Activated T-helper 17 cell treated with anti-CD3 and anti-CD28 coated beads, Interleukin-2, amount 50 U/mL, for 72 hours (primary cell): ENCODE data around the gene VSIR. TPM values are rescaled to one million over a fixed set of nuclear protein-coding genes. Genes with fewer than 3 reads are reported as not detected.
A peak's percentile ranks its signal among the peaks of the same experiment; 100 is the strongest.

ENCODE experiments used
- ATAC-seq: fragments of 150-1000 bp; cut with Tn5 transposase; replicated peaks from 2 replicates; pipeline ENCODE4 v1.10.0; 2021; ENCODE audit warnings: mild to moderate bottlenecking, moderate library complexity
- H3K27ac Mint-ChIP-seq: one replicate; pipeline ENCODE4 v1.8.0; 2022; ENCODE audit warnings: mixed read lengths
- H3K27me3 Mint-ChIP-seq: one replicate; pipeline ENCODE4 v1.8.0; 2022; ENCODE audit warnings: mixed read lengths
- H3K36me3 Mint-ChIP-seq: one replicate; pipeline ENCODE4 v1.8.0; 2022; ENCODE audit warnings: low read depth, mild to moderate bottlenecking, mixed read lengths
- H3K4me1 Mint-ChIP-seq: one replicate; pipeline ENCODE4 v1.8.0; 2022; ENCODE audit warnings: mixed read lengths
- H3K4me3 Mint-ChIP-seq: one replicate; pipeline ENCODE4 v1.8.0; 2022; ENCODE audit warnings: mild to moderate bottlenecking, mixed read lengths
- H3K9me3 Mint-ChIP-seq: one replicate; pipeline ENCODE4 v1.8.0; 2022; ENCODE audit warnings: mixed read lengths
- total RNA-seq, 2 donors: library from RNA; stranded (reverse); gene quantifications; one replicate each; pipeline ENCODE4 v1.2.3, GENCODE V29; 2022

VSIR gene
- total RNA-seq, 2 donors from 2014 or later = 27.9 to 125 TPM

DNA sequence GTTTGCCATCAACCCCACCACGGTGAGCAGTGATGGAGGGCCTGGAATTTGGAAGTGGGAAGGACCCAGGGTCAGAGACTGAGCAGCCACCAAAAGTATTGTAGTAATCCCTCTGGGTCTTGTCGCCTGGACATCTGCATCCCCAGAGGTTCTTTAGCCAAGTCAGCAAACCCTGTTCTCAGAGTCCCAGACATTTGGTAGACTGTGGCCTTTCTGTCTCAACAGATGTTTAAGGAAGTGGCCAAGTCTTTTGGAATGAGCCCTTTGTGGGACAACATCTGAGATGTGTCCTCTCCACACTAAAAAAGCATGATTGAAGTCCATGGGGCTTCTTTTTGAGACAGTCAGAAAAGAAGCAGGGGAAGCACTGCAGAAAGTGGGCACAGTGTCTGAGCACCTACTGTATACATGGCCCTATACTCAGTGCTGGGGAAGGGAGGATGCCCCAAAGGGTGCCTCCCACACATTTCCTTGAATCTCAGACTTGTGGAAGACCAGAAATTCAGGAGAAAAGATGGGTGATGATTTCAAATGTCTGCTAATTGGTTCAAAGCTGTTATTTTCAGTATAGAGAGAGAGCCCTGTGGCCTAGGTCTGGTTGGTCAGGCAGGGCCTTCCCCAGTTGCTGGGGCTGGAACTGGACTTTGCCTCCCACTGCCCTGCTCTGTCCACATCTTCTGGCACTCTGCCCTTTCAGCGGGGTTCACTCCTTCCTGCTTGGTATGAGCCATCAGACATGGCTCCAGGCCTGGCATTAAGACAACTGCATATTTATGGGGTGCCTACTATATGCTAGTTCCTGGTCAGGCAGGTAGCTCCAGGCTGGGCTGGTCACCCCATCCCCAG lies 26.5 kb upstream of the VSIR start:
- no peaks in the 10 kb centered on the region for H3K36me3 Mint-ChIP-seq
- H3K4me1 Mint-ChIP-seq = peaks cover 19% of the 10 kb centered on the region
- ATAC-seq = no peak
- H3K9me3 Mint-ChIP-seq = no peaks in the 10 kb centered on the region
- no peak overlapping the region for H3K27ac Mint-ChIP-seq
- H3K4me3 Mint-ChIP-seq = no peak overlapping the region
- H3K27me3 Mint-ChIP-seq = no peaks in the 10 kb centered on the region

DNA sequence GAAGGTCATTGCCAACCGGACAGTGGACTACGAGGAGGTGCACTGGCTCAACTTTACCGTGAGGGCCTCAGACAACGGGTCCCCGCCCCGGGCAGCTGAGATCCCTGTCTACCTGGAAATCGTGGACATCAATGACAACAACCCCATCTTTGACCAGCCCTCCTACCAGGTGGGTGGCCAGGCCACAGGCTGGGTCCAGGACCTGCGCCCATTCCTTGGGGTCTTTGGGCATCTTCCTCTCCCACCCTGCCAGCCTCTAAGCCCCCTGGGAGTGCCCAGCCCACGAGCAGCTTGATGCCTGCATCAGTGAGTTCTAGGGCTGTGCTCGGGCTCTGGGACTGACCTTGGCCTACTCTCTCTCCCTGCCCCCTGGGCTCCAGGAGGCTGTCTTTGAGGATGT lies 25.8 kb upstream of the VSIR start:
- Mint-ChIP-seq H3K27me3 (no peaks in the 10 kb centered on the region), H3K27ac (no peak overlapping the region), H3K4me3 (no peak overlapping the region), H3K4me1 (peaks cover 14% of the 10 kb centered on the region), H3K36me3 (no peaks in the 10 kb centered on the region), H3K9me3 (no peaks in the 10 kb centered on the region)
- ATAC-seq = no peak

DNA sequence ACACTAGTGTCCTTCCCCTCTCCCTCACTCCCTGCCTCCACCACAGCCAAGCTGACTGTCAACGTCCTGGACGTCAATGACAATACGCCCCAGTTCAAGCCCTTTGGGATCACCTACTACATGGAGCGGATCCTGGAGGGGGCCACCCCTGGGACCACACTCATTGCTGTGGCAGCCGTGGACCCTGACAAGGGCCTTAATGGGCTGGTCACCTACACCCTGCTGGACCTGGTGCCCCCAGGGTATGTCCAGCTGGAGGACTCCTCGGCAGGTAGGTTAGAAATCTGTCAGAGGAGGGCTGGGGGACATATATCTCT lies 24.9 kb upstream of the VSIR start:
- Mint-ChIP-seq H3K27me3 (no peaks in the 10 kb centered on the region), H3K36me3 (no peaks in the 10 kb centered on the region), H3K9me3 (no peaks in the 10 kb centered on the region), H3K27ac (no peak overlapping the region), H3K4me3 (no peak overlapping the region), H3K4me1 (peaks cover 12% of the 10 kb centered on the region)
- no peak for ATAC-seq

DNA sequence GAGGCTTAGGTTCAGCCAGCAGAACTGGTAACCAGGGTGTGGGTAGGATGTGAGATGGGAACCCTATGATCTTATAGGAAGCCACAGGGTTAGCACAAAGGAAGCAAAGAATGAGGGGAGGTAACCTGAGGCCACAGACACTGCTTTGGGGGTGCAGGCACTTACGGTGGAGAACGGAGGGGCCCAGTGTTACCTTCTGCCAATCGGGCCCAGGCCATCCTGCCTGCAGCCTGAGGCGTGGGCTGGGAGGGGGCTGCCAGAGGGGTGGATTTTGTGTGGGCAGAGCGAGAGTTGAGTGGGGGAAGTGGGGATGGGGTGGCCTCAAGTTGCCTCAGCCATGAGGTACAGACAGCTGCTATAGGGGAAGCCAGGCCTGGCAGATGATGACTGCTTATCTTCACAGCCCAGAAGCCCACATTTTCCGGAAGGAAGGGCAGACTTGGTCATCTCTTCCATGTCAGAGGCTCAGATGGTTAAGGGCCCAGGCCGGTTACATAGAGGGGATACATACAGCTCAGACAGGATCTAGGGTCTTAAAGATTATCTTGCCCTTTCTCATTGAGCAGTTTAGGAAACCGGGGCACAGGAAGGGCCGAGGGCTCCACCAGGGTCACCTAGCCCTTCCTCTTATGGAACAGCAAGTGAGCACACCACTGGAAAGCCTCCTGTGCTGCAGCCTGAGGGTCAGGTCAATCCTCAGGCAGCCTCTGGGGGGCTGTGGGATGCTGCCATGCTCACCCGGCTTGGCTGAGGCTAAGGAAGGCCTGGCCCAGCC lies 24.4 kb upstream of the VSIR start:
- no peaks in the 10 kb centered on the region for H3K27me3 Mint-ChIP-seq
- no peak overlapping the region for H3K4me3 Mint-ChIP-seq
- ATAC-seq = no peak
- H3K27ac Mint-ChIP-seq = no peak overlapping the region
- H3K4me1 Mint-ChIP-seq = peaks cover 12% of the 10 kb centered on the region
- H3K36me3 Mint-ChIP-seq = no peaks in the 10 kb centered on the region
- H3K9me3 Mint-ChIP-seq = no peaks in the 10 kb centered on the region

DNA sequence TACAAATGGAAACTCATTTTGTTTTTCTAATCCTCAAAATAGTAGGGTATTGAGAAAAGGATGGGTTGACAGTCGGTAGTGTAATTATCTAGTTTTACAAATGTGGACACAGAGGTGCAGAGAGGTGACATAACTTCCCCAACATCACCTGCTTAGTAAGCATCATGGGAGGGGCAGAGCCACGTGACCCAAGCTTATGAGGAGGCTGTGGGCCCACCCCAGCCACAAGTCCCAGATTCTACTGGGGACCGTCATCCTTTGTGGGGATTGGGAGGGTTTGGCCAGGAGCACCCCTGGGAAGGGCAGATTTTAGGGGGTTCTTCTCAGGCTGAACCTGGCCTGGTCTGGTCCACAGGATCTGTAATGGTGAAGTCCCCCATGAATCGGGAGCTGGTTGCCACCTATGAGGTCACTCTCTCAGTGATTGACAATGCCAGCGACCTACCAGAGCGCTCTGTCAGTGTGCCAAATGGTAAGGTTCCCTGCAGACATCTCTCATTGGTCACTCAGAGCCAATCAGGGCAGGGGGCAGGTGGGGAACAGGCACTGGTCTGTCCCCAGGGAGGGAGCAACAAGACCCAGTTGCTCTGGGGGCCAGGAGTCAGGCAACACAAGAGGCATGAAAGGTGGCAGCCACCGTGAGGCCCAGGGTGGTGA lies 23.6 kb upstream of the VSIR start:
- ATAC-seq = no peak
- Mint-ChIP-seq H3K27ac (no peak overlapping the region), H3K9me3 (no peaks in the 10 kb centered on the region), H3K36me3 (no peaks in the 10 kb centered on the region), H3K4me1 (peaks cover 12% of the 10 kb centered on the region), H3K27me3 (no peaks in the 10 kb centered on the region), H3K4me3 (no peak overlapping the region)

DNA sequence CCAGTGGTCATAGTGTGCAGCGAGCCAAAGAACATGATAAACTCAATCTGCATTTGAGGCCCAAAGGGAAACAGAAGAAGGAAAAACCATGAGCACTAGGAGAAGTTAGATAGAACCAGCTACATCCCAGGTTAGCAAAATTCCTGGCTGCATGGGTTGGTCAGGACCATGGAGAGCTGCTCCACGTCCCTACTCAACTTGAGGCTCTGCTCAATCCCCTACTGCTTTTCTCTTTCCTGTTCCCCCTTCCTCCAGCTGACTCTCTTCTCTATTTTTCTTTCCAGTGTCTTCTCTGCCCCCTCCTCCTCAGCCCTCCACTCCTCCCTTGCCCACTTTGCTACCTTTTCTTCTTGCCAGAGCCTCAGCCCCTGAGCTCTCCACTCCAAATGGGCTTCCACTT lies 21.9 kb upstream of the VSIR start:
- Mint-ChIP-seq H3K4me1 (peaks cover 7% of the 10 kb centered on the region), H3K27me3 (no peaks in the 10 kb centered on the region), H3K27ac (no peak overlapping the region), H3K36me3 (no peaks in the 10 kb centered on the region), H3K4me3 (no peak overlapping the region), H3K9me3 (no peaks in the 10 kb centered on the region)
- no peak for ATAC-seq

DNA sequence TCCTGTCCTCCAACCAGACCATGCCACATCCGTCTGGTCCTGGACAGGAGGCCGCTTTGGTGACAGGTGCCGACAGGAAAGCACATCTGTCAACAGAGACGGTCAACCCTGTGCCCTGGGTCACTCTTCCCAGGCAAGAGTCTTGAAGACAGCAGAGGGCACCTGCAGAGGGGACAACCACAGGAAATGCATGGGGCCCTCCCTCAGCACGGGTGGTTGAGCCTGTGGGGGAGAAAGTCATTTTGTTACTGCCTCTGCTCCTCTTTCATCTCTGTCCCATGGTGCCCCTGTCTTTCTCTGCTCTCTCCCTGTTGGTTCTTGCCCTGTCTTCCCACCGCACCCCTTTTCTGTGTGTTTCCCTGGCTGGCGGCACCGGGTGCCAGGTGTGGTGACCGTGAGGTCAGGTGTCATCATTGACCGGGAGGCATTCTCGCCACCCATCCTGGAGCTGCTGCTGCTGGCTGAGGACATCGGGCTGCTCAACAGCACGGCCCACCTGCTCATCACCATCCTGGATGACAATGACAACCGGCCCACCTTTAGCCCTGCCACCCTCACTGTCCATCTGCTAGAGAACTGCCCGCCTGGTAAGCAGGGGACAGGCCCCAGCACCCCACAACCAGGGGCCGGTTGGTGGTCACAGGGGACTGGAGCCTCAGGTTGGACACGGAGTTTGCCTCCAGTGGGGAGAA lies 17.6 kb upstream of the VSIR start:
- no peaks in the 10 kb centered on the region for H3K9me3 Mint-ChIP-seq
- ATAC-seq = peak; percentile 61
- no peaks in the 10 kb centered on the region for H3K4me1 Mint-ChIP-seq
- H3K36me3 Mint-ChIP-seq = no peaks in the 10 kb centered on the region
- H3K4me3 Mint-ChIP-seq = no peak overlapping the region
- H3K27me3 Mint-ChIP-seq = no peaks in the 10 kb centered on the region
- H3K27ac Mint-ChIP-seq = no peak overlapping the region

DNA sequence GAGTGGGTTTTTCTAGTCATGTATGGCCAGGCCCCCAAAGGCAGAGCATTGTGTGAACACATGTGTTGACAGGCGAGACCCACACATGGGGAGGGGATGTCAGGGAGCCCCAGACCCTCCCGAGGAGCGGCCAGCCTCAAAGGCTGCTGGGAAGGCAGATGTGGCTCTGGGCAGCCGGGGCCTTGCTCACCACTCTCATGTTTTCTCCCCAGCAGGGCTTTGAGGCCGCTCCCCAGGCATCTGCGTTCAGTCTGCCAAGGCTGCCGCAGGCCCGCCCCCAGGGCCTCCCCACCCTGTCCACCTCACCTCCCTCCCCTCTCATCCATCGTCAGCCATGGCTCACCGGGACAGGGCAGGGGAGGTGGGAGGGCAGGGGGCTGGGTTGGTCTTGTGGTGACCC lies 16.6 kb upstream of the VSIR start:
- Mint-ChIP-seq H3K4me1 (no peaks in the 10 kb centered on the region), H3K4me3 (no peak overlapping the region), H3K9me3 (no peaks in the 10 kb centered on the region), H3K36me3 (no peaks in the 10 kb centered on the region), H3K27me3 (no peaks in the 10 kb centered on the region), H3K27ac (no peak overlapping the region)
- ATAC-seq = no peak

DNA sequence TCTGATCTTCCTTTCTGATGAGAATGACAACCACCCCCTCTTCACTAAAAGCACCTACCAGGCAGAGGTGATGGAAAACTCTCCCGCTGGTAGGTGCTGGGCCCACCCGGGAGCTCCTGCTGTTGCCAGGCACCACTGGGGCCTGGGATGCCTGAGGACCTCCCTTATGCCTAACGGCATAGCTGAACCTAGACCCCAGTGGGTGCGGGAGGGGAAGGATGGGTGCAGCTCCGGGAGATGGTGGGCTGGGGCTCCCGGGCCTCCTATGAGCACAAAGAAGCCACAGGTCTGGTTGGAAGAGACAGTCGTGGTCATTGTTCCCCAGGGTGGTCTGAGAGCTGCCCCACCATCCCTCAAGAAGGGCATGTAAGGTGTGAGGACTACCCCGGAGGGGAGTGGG lies 15.6 kb upstream of the VSIR start:
- Mint-ChIP-seq H3K27me3 (no peaks in the 10 kb centered on the region), H3K27ac (no peak overlapping the region), H3K4me3 (no peak overlapping the region), H3K36me3 (no peaks in the 10 kb centered on the region), H3K9me3 (no peaks in the 10 kb centered on the region), H3K4me1 (no peaks in the 10 kb centered on the region)
- ATAC-seq = no peak

DNA sequence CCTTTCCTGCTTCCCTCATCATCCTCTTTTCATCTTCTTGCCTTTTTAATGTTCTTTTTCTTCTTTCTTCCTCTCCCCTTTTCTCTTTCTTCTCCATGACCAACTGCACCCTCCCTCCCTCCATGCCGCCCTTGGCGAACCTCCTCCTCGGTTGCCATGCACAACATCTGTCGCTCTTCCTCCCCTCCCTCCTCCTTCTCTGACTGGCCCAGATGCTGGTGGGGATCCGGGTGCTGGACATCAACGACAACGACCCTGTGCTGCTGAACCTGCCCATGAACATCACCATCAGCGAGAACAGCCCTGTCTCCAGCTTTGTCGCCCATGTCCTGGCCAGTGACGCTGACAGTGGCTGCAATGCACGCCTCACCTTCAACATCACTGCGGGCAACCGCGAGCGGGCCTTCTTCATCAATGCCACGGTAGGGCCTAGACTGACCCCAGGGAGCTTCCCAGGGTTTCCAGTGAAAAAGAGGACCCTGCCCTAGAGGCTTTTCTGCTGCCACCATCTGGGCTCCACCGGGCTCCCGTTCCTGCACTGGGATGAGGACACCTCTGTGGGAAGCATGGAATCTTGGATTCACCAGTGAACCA lies 11.5 kb upstream of the VSIR start:
- Mint-ChIP-seq H3K9me3 (no peaks in the 10 kb centered on the region), H3K36me3 (no peaks in the 10 kb centered on the region), H3K27ac (no peak overlapping the region), H3K4me1 (no peaks in the 10 kb centered on the region), H3K4me3 (no peak overlapping the region), H3K27me3 (no peaks in the 10 kb centered on the region)
- no peak for ATAC-seq

DNA sequence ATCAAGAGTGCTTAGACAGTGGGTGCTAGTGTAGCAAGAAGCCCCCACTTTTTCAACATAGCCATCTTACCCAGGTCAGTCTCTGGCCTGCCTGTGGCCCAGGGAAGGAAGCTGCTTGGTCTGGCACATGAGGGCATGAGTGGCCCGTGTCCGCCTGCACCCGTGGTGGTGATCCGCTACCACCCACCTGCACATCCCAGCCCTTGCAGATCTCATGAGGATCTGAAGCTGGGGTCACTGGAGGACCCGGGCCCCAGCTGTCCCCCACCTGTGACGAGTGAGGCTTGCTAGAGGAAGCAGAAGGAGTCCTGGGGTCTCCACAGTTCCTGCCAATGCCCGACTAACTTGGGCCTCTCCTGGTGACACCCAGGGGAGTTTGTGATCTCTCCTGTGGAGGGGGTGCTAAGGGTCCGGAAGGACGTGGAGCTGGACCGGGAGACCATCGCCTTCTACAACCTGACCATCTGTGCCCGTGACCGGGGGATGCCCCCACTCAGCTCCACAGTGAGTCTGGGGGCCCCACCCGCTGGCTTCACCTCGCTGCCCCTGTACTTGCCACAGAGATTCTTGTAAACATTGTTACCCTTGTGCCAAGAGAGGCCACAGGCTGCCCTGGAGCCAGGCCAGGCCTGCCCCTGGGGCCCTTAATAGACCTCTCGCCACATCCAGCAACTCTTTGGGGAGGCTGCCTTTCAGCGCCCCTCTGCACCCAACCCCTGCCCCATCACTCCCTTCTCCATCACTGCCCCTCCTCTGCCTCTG lies 10.8 kb upstream of the VSIR start:
- no peak overlapping the region for H3K27ac Mint-ChIP-seq
- H3K9me3 Mint-ChIP-seq = no peaks in the 10 kb centered on the region
- H3K27me3 Mint-ChIP-seq = no peaks in the 10 kb centered on the region
- H3K4me1 Mint-ChIP-seq = no peaks in the 10 kb centered on the region
- H3K4me3 Mint-ChIP-seq = no peak overlapping the region
- no peaks in the 10 kb centered on the region for H3K36me3 Mint-ChIP-seq
- ATAC-seq = no peak

DNA sequence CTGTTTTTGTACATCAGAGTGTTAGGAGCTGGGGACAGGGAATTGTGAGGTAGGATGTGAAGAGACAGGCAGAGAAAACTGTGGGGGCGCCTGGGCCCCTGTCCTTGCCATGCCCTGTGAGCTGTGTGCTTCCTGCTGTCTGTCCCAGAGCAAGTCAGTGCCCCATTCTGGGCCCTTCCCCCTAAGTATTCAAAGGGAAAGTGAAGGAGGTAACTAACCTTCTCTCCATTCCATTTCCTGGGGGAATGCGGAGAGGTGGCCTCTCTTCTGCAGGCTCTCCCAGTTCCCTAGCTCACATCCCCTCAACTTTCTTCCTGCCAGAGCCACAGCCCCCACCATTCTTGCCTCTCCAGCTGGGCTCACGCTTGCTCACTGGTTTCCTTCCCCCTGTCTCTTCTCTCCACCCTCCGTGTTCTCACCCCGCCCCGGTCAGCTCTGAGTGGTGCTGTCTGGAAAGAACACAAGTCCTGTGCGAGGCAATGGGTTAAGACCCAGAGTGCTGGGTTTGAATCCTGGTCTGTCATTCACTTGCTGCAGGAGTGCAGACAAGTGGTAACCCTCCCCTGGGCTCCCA lies 9.7 kb upstream of the VSIR start:
- no peak for ATAC-seq

DNA sequence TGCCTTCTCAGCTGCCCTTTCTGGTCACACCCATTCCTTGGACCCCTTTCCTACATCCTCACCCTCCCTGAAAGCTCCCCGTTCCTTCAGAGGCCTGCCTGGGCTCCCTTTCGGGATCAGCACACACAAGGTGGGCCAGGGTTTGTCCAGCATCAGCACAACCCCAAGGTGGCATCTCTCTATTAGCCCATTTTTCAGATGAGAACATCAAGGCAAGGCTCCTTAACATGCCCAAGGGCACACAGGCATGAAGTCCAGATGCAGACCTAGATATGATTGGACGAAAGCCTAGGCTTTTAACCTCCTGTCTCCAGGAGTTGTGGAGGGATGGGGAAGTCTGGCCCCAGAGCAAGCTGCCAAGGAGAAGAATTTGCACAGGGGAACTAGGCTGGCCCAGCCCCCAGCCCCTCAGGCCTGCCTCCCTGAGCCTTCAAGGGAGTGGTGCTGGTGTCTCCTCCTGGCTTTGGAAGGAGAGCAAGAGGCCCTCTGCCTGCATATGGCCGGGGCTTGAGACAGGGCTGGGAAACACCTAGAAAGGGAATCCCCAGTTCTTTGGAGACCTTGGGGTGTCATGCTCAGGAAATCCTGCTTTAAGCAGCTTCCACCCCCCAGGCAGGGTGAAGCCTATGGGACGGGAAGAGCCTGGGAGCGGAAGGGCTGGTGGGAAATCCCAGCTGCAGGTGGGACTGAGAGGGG lies 9.0 kb upstream of the VSIR start:
- Mint-ChIP-seq H3K27ac (no peak overlapping the region), H3K27me3 (no peaks in the 10 kb centered on the region), H3K36me3 (no peaks in the 10 kb centered on the region), H3K9me3 (no peaks in the 10 kb centered on the region), H3K4me3 (no peak overlapping the region), H3K4me1 (no peaks in the 10 kb centered on the region)
- no peak for ATAC-seq

More for the DNA sequence above, 9.7 kb upstream of the VSIR start:
- H3K9me3 Mint-ChIP-seq = no peaks in the 10 kb centered on the region
- no peaks in the 10 kb centered on the region for H3K36me3 Mint-ChIP-seq
- no peaks in the 10 kb centered on the region for H3K27me3 Mint-ChIP-seq
- H3K27ac Mint-ChIP-seq = peak overlapping the region; percentile 10
- H3K4me1 Mint-ChIP-seq = no peaks in the 10 kb centered on the region
- no peak overlapping the region for H3K4me3 Mint-ChIP-seq
